GM03348 (cell line): ENCODE results near the gene VGLL4.

Experiments used
- DNase-seq: peaks from one replicate; pipeline ENCODE4 v3.0.0; 2012; ENCODE audit warnings: low spot score

The VGLL4 gene

GRCh38 chr3:11548721-11549131, 95.0 kb downstream of the VGLL4 start:
- DNase-seq: no peak

DNA sequence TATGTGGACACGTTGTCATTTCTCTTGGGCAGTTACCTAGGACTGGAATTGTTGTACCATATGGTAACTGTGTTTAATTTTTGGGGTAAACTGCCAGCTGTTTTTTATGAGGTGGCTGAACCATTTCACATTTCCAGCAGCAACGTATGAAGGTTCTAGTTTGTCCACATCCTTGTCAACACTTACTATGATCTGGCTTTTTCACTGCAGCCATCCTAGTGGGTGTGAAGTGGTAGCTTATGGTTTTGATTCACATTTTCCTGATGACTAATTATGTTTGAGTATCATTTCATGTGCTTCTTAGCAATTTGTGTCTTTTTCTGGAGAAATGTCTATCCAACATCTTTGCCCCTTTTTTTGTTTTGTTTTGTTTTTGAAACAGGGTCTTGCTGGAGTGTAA, 96.2 kb downstream of the VGLL4 start:
- no peak for DNase-seq

GRCh38 chr3:11546657-11547302, 96.9 kb downstream of the VGLL4 start:
- DNase-seq: no peak

DNA sequence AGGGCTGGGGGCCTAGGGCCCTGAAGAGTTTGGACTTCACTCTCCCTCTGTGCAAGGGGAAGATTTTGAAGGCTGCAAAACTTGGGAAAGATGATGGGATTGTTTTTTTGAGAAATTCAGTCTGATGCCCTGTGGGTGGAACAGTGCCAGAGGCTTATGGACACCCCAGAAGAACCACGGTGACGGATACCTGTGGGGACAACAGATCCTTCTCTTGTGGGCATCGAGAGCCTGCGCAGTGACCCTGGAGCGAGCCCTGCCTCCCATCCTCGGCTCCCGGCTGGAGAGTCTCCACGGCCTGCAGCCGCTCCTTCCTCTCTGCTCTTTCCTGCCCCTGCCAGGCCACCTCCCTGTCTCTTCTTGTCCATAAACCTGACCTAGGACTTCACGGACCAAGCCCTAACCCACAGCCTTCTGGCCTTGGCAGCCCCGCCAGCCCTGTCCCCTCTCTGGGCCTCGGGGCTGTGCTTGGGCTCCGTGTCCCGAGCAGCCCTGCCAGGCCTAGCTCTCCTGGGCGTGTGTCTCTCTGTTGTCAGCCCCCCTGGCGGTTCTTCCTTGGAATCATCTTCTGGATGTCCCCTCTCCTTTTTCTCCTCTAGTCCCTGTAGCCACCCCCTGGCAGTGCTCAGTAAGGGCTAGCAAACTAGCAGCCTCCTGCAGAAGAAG, 98.4 kb downstream of the VGLL4 start:
- peak; percentile 69 for DNase-seq

GRCh38 chr3:11544412-11545181, 99.1 kb downstream of the VGLL4 start:
- DNase-seq: peak; percentile 54

GRCh38 chr3:11543948-11544387, 99.7 kb downstream of the VGLL4 start:
- DNase-seq: no peak

DNA sequence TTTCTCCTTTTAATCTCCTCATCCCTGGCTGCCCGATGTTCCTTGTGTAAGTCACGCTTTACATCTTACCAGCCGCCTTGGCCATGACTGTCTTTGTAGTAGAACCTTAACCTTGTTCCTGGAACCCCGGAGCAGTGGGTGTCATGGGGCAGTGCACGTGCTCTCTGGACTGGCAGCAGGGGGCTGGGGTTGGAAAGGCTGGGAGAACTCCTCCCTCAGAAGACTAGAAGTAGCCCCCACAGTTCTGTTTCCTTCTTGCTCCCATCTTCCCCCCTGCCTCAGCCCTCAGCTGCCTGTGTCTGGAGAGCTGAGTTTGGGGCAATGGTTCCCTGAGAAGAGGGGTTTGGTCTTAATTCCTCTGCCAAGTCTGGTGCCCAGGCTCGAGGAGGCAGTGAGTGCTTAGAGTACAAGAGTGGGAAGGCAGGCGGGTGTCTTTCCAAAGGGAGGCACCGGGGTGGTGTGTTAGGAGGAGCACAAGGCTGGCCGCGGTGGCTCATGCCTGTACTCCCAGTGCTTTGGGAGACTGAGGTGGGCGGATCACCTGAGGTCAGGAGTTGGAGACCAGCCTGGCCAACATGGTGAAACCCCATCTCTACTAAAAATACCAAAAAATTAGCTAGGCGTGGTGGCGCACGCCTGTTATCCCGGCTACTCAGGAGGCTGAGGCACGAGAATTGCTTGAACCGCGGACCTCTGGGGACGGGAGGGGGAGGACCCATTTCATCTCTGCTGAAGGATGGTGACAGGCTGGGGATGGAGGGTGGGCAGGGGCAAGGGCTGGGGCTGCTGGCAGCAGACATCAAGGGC, 100.4 kb downstream of the VGLL4 start:
- DNase-seq: no peak

DNA sequence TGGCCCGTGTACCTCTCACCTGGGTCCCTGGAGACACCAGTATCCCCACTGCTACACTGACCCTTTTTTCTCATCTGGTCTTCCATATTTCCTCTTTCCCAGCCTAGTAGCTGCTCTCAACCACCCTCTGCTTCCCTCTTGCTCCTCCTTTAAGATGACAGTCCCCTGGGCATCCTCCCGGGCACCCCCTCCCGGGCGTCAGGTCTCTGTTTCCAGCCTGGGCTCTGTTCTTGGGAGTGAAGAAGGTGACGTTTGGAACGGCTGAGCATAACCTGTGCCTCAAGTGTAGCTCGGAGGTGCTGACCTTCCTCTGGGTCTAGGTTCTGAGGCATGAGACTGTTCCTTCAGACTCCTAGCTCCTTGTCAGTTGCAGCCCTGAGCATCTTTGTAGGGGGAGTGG, 101.2 kb downstream of the VGLL4 start:
- no peak for DNase-seq

DNA sequence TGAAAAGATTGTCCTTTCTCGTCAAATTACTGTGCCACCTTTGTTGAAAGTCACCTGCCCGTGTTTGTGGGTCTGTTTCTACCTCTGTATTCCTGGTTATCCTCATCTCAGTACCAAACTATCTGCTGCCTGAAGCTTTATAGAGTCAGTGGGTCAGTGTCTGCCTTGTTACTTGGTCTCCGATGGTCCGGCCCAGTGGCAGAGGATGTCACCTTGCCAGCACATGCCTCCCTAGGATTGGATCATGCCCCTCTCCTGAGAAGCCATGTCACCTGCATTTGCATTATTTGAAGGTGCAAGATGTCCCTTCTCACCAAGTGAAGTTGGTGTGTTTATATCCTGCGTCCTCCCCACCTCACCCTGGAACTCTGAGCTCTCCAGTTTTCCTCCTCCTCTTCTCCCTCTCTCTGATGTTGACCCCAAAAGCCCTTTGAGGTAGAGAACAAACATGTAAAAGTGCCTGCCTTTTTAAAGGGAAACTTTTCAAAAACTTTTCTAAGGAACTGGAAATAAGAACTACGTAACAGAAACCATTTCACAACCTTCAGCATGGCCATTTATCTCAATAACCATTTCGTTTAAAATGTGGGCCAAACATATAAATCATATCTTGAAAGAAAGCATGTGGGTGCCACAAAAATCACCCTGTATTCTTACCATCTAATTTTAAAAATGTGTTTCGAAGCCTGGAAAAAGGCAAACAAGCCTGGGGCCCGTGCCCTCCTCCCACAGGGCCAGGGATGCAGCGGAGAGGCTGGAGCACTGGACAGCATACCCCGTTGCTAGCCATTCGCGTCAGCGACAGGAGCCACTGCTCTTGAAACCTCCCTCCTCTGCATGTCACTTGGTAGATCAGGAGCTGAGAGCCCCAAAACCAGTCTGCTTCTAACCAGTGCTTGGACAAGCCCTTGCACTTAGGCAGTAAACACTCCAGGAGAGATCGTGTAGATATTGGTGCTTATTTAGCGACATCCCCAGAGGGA, 102.1 kb downstream of the VGLL4 start:
- no peak for DNase-seq

DNA sequence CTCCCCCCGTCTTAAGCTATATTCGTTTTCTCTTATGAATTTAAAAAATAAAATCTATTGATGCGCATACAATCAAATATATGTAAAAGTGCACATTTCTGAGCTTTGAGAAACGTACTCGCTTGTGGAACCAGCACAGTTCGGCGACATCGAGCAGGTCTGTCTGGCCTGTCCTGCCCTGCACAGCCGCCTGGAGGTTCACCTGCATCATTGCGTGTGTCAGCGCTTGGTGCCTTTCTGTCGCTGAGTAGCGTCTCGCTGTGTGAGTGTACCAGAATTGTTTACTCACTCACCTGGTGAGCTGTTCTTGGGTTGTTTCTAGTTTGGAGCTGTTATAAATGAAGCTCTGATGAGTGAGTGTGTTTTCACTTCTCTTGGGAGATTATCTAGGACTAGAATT, 104.0 kb downstream of the VGLL4 start:
- DNase-seq: no peak

- DNase-seq: no peak
These were observed 104.5 kb downstream of the VGLL4 start for GRCh38 chr3:11539218-11539617.

DNA sequence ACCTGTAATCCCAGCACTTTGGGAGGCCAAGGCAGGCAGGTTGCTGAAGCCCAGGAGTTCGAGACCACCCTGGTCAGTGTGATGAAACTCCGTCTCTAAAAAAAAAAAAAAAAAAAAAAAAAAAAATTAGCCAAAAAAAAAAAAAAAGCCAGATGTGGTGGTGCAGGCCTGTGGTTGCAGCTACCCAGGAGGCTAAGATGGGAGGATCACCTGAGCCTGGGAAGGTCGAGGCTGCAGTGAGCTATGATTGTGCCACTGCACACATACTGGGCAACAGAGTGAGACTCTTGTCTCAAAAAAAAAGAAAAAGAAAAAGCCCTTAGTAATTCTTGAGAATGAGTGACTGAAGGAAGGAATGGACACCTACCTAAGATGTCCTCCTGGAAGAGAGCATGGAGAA, 105.1 kb downstream of the VGLL4 start:
- DNase-seq: no peak

- no peak for DNase-seq
These were observed 106.6 kb downstream of the VGLL4 start for GRCh38 chr3:11536936-11537612.

GRCh38 chr3:11536132-11536935, 107.4 kb downstream of the VGLL4 start:
- no peak for DNase-seq

DNA sequence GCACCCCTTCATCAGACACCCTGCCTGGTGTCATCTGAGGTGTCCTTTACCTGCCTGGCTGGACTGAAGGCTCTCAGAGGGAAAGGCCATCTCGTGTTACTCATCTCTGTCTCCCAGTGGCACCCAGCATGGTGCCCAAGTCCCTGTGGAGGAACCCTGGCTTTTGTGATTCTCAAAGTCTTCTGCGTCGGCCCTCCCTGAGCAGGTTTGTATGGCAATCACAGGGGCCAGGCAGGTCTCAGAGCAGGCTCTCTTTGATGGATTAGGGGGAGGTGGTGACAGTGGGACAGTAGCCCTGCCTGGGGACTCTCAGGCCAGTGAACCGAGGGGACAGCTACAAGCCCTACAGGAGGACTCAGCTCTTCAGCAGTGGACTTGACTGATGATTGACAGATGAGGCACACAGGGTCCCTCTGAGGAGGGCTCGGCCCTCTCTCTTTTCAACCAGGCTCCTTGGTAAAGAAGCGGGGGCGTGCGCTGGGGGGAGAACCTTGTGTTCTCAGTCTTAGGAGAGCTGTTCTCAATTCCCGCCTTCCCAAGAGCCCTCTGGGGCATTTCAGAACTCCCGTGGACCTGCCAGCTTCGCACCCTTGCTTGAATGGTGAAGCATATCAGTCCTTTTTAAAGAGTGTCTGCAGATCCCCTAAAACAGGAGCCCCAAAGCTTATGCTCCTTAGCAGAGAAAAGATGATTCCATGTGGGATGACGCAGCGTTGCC, 108.3 kb downstream of the VGLL4 start:
- no peak for DNase-seq

GRCh38 chr3:11534793-11535101, 109.0 kb downstream of the VGLL4 start:
- no peak for DNase-seq

DNA sequence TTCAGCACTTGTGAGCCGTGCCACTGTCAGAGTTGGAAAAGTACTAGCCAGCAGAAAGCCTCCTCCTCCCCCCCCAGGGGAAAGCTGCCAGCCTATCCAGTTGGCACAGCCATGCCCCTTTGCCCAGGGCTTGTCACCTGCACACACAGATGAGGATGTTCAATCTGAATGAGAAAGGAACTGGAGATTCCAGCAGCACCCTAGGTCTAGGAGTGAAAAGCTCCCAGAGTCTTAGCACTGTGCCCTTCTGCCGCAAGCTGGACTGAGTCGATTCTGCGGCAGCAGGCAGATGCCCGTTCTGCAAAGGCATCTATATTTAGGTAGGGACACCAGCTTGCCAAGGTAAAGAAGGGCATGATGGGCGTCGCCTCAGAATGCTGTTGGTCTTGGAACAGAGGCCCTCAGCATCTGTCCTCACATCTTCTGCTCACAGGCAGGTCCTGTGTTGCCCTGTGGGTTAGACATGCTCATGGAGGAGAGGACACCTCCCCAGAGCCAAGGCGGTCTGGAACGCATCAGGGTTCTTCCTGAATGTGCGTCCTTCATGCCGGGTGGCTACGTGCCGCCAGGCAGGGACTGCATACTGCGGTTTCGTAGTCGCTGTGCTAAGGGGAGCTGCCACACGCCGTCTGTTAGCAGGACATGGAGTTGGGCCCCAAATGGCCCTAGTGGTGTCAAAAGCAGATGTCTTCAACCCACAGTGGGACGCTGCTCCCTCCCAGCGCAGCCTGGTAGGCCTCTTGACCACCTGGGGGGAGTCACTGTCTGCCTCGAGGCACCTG, 109.5 kb downstream of the VGLL4 start:
- no peak for DNase-seq

GRCh38 chr3:11532931-11533391, 110.8 kb downstream of the VGLL4 start:
- no peak for DNase-seq
